ENCODE results near the gene DAG1.
A peak's percentile ranks its signal among the peaks of the same experiment; 100 is the strongest.

Gene DAG1

DNA sequence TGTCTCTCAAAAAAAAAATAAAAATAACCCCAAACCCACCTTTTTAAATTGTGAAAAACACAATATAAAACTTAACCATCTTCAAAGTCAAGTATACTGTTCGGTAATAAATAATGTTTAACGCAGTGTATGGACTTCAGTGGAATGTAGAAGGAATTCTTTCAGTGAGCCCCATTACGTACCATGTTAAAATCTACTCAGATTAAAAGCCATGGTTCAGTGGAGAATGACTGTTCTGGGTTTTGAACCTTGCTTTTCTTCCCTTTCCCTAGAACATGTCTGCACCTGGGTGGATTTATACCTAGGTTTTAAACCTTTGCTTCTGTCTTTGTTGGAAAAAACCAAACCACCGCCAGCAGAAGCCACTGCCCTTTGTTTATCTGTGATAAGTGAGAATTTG lies 27.5 kb downstream of the DAG1 start:
- H3K36me3 ChIP-seq (ENCODE audit: control insufficient read depth in 1 of 2, insufficient read depth in 2 of 2, low read length in 2 of 2): peaks cover 0 to 11% of the 10 kb centered on the region in 2 donors
- H3K27me3 ChIP-seq (ENCODE audit: control insufficient read depth in 1 of 2, insufficient read depth in 2 of 2, low read length in 2 of 2): no peaks in the 10 kb centered on the region
- H3K4me1 ChIP-seq (ENCODE audit: control insufficient read depth in 1 of 2, insufficient read depth in 2 of 2, low read length in 2 of 2): peaks cover 24 to 33% of the 10 kb centered on the region in 2 donors

DNA sequence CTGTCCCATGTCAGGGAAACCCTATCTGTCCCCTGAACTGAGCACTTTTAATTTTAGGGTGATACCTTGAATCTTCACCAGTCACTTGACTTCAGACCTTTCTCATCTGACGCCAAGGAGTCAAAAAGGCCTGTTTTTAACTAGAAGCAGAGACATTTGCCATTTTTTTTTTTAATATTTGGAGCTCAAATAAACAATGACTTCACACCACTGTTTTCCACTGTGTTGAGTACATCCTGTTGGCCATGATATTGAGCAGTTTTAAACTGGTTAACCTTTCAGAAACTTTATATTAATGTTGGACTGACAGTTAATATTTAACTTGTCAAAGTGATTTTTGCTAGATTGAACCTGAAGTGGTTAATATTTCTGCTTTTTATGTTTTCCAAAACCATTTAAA lies 28.2 kb downstream of the DAG1 start:
- H3K9me3 ChIP-seq (ENCODE audit: control insufficient read depth in 1 of 2, low read length in 2 of 2): no peaks in the 10 kb centered on the region
- no peaks in the 10 kb centered on the region for H3K27me3 ChIP-seq (ENCODE audit: control insufficient read depth in 1 of 2, insufficient read depth in 2 of 2, low read length in 2 of 2)
- no peak overlapping the region for H3K27ac ChIP-seq (ENCODE audit: low read depth, low read length)
- no peak overlapping the region for H3K9ac ChIP-seq (ENCODE audit: low read depth in 1 of 2, low read length in 2 of 2)
- H3K4me1 ChIP-seq (ENCODE audit: control insufficient read depth in 1 of 2, insufficient read depth in 2 of 2, low read length in 2 of 2): peaks cover 24 to 33% of the 10 kb centered on the region in 2 donors
- no peak overlapping the region for H3K4me3 ChIP-seq (ENCODE audit: low read depth in 1 of 2, low read length in 2 of 2)
- H3K36me3 ChIP-seq (ENCODE audit: control insufficient read depth in 1 of 2, insufficient read depth in 2 of 2, low read length in 2 of 2): peaks cover 0 to 7% of the 10 kb centered on the region in 2 donors

More for the DNA sequence above, 27.5 kb downstream of the DAG1 start:
- Histone ChIP-seq H3K9ac (ENCODE audit: low read depth in 1 of 2, low read length in 2 of 2) (no peak overlapping the region), H3K9me3 (ENCODE audit: control insufficient read depth in 1 of 2, low read length in 2 of 2) (no peaks in the 10 kb centered on the region), H3K4me3 (ENCODE audit: low read depth in 1 of 2, low read length in 2 of 2) (no peak overlapping the region), H3K27ac (ENCODE audit: low read depth, low read length) (no peak overlapping the region)

GRCh38 chr3:49498648-49499047 lies 28.6 kb downstream of the DAG1 start:
- Histone ChIP-seq H3K27ac (ENCODE audit: low read depth, low read length) (no peak overlapping the region), H3K36me3 (ENCODE audit: control insufficient read depth in 1 of 2, insufficient read depth in 2 of 2, low read length in 2 of 2) (peaks cover 0 to 3% of the 10 kb centered on the region in 2 donors), H3K27me3 (ENCODE audit: control insufficient read depth in 1 of 2, insufficient read depth in 2 of 2, low read length in 2 of 2) (no peaks in the 10 kb centered on the region), H3K4me3 (ENCODE audit: low read depth in 1 of 2, low read length in 2 of 2) (no peak overlapping the region), H3K9me3 (ENCODE audit: control insufficient read depth in 1 of 2, low read length in 2 of 2) (no peaks in the 10 kb centered on the region), H3K9ac (ENCODE audit: low read depth in 1 of 2, low read length in 2 of 2) (no peak overlapping the region), H3K4me1 (ENCODE audit: control insufficient read depth in 1 of 2, insufficient read depth in 2 of 2, low read length in 2 of 2) (peaks cover 24 to 33% of the 10 kb centered on the region in 2 donors)

- Histone ChIP-seq H3K9ac (ENCODE audit: low read depth in 1 of 2, low read length in 2 of 2) (peak overlapping the region in 1 of 2 donors; percentile 58), H3K27ac (ENCODE audit: low read depth, low read length) (peak overlapping the region; percentile 17), H3K4me3 (ENCODE audit: low read depth in 1 of 2, low read length in 2 of 2) (no peak overlapping the region), H3K9me3 (ENCODE audit: control insufficient read depth in 1 of 2, low read length in 2 of 2) (no peaks in the 10 kb centered on the region), H3K27me3 (ENCODE audit: control insufficient read depth in 1 of 2, insufficient read depth in 2 of 2, low read length in 2 of 2) (no peaks in the 10 kb centered on the region), H3K36me3 (ENCODE audit: control insufficient read depth in 1 of 2, insufficient read depth in 2 of 2, low read length in 2 of 2) (no peaks in the 10 kb centered on the region), H3K4me1 (ENCODE audit: control insufficient read depth in 1 of 2, insufficient read depth in 2 of 2, low read length in 2 of 2) (peaks cover 24 to 27% of the 10 kb centered on the region in 2 donors)
Measured at GRCh38 chr3:49500205-49500731, 30.2 kb downstream of the DAG1 start.

- no peaks in the 10 kb centered on the region for H3K36me3 ChIP-seq (ENCODE audit: control insufficient read depth in 1 of 2, insufficient read depth in 2 of 2, low read length in 2 of 2)
- no peak overlapping the region for H3K4me3 ChIP-seq (ENCODE audit: low read depth in 1 of 2, low read length in 2 of 2)
- H3K9ac ChIP-seq (ENCODE audit: low read depth in 1 of 2, low read length in 2 of 2): peak overlapping the region in 1 of 2 donors; percentile 58
- H3K4me1 ChIP-seq (ENCODE audit: control insufficient read depth in 1 of 2, insufficient read depth in 2 of 2, low read length in 2 of 2): peaks cover 24 to 27% of the 10 kb centered on the region in 2 donors
- H3K27me3 ChIP-seq (ENCODE audit: control insufficient read depth in 1 of 2, insufficient read depth in 2 of 2, low read length in 2 of 2): no peaks in the 10 kb centered on the region
- peak overlapping the region; percentile 17 for H3K27ac ChIP-seq (ENCODE audit: low read depth, low read length)
- no peaks in the 10 kb centered on the region for H3K9me3 ChIP-seq (ENCODE audit: control insufficient read depth in 1 of 2, low read length in 2 of 2)
Measured at GRCh38 chr3:49500732-49501609, 30.9 kb downstream of the DAG1 start.

DNA sequence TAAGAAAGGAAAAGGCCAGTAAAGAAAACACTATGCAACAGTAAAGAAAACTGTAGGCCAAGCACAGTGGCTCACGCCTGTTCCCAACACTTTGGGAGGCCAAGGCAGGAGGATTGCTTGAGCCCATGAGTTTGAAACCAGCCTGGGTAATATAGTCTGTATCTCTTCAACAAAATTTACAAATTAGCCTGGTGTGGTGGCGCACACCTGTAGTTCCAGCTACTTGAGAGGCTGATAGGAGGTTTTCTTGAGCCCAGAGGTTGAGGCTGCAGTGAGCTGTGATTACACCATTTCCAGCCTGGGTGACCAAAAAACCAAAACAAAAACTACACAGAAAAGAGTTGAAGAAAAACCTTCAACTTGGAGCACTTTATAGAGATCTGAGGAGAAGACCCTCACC lies 31.8 kb downstream of the DAG1 start:
- H3K9ac ChIP-seq (ENCODE audit: low read depth in 1 of 2, low read length in 2 of 2): no peak overlapping the region
- no peaks in the 10 kb centered on the region for H3K36me3 ChIP-seq (ENCODE audit: control insufficient read depth in 1 of 2, insufficient read depth in 2 of 2, low read length in 2 of 2)
- no peak overlapping the region for H3K4me3 ChIP-seq (ENCODE audit: low read depth in 1 of 2, low read length in 2 of 2)
- no peak overlapping the region for H3K27ac ChIP-seq (ENCODE audit: low read depth, low read length)
- H3K27me3 ChIP-seq (ENCODE audit: control insufficient read depth in 1 of 2, insufficient read depth in 2 of 2, low read length in 2 of 2): no peaks in the 10 kb centered on the region
- peaks cover 24 to 27% of the 10 kb centered on the region in 2 donors for H3K4me1 ChIP-seq (ENCODE audit: control insufficient read depth in 1 of 2, insufficient read depth in 2 of 2, low read length in 2 of 2)
- no peaks in the 10 kb centered on the region for H3K9me3 ChIP-seq (ENCODE audit: control insufficient read depth in 1 of 2, low read length in 2 of 2)

DNA sequence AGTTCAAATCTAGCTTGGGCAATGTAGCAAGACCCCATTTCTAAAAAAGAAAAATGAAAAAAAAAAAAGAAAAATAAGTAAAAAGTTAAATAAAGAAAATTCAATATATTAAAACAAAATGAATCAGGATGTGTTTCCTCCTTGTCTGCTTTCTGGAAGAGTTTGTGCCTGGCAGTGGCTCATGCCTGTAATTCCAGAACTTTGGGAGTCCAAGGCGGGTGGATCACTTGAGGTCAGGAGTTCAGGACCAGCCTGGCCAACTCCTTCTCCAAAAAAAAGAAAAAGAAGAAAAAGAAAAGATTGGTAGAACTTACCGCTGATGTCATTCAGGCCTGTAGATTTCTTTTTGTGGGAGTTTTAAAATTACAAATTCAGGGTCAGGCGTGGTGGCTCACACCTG lies 36.8 kb downstream of the DAG1 start:
- H3K9ac ChIP-seq (ENCODE audit: low read depth in 1 of 2, low read length in 2 of 2): no peak overlapping the region
- no peak overlapping the region for H3K4me3 ChIP-seq (ENCODE audit: low read depth in 1 of 2, low read length in 2 of 2)
- no peak overlapping the region for H3K27ac ChIP-seq (ENCODE audit: low read depth, low read length)
- H3K36me3 ChIP-seq (ENCODE audit: control insufficient read depth in 1 of 2, insufficient read depth in 2 of 2, low read length in 2 of 2): peaks cover 6 to 15% of the 10 kb centered on the region in 2 donors
- no peaks in the 10 kb centered on the region for H3K4me1 ChIP-seq (ENCODE audit: control insufficient read depth in 1 of 2, insufficient read depth in 2 of 2, low read length in 2 of 2)
- no peaks in the 10 kb centered on the region for H3K9me3 ChIP-seq (ENCODE audit: control insufficient read depth in 1 of 2, low read length in 2 of 2)
- H3K27me3 ChIP-seq (ENCODE audit: control insufficient read depth in 1 of 2, insufficient read depth in 2 of 2, low read length in 2 of 2): no peaks in the 10 kb centered on the region

DNA sequence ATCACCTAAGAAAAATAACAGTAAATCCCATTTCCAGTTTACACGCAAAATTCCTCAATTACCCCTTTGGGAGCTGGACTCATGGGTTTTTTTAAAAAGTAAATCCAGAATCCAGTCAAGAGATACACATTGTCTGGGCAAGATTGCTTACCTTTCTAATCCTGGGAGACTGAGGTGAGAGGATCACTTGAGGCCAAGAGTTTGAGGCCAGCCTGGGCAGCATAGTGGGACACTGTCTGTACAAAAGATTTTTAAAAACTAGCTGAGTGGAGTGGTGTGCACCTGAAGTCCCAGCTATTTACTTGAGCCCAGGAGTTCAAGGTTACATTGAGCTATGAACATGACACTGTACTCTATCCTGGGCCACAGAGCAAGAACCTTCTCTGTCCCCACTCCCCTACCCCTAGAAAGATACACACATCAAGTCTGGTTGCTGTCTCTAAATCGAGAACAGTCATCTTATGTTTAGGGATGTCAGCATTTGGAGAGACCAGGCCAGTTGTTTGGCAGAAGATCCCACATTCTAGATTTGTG lies 39.0 kb downstream of the DAG1 start:
- no peaks in the 10 kb centered on the region for H3K4me1 ChIP-seq (ENCODE audit: control insufficient read depth in 1 of 2, insufficient read depth in 2 of 2, low read length in 2 of 2)

DNA sequence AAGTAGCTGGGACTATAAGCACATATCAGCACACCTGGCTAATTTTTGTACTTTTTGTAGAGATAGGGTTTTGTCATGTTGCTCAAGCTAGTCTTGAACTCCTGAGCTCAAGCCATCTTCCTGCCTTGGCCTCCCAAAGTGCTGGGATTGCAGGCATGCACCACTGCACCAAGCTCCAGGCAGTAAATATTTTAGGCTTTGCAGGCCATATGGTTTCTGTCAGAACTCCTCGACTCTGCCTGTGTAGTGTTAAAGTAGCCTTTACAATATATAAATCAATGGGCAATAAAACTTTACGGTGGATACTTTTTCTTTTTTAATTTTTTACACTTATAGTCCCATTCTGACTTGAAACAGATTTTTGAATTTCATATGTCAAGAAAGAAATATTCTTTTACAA lies 41.6 kb downstream of the DAG1 start:
- Histone ChIP-seq H3K9me3 (ENCODE audit: control insufficient read depth in 1 of 2, low read length in 2 of 2) (no peaks in the 10 kb centered on the region), H3K4me3 (ENCODE audit: low read depth in 1 of 2, low read length in 2 of 2) (no peak overlapping the region), H3K36me3 (ENCODE audit: control insufficient read depth in 1 of 2, insufficient read depth in 2 of 2, low read length in 2 of 2) (peaks cover 11 to 46% of the 10 kb centered on the region in 2 donors), H3K27ac (ENCODE audit: low read depth, low read length) (no peak overlapping the region), H3K27me3 (ENCODE audit: control insufficient read depth in 1 of 2, insufficient read depth in 2 of 2, low read length in 2 of 2) (no peaks in the 10 kb centered on the region), H3K9ac (ENCODE audit: low read depth in 1 of 2, low read length in 2 of 2) (no peak overlapping the region), H3K4me1 (ENCODE audit: control insufficient read depth in 1 of 2, insufficient read depth in 2 of 2, low read length in 2 of 2) (no peaks in the 10 kb centered on the region)

More for the DNA sequence above, 39.0 kb downstream of the DAG1 start:
- H3K27me3 ChIP-seq (ENCODE audit: control insufficient read depth in 1 of 2, insufficient read depth in 2 of 2, low read length in 2 of 2): no peaks in the 10 kb centered on the region
- no peak overlapping the region for H3K27ac ChIP-seq (ENCODE audit: low read depth, low read length)
- peaks cover 11 to 26% of the 10 kb centered on the region in 2 donors for H3K36me3 ChIP-seq (ENCODE audit: control insufficient read depth in 1 of 2, insufficient read depth in 2 of 2, low read length in 2 of 2)
- H3K9ac ChIP-seq (ENCODE audit: low read depth in 1 of 2, low read length in 2 of 2): no peak overlapping the region
- H3K4me3 ChIP-seq (ENCODE audit: low read depth in 1 of 2, low read length in 2 of 2): no peak overlapping the region
- no peaks in the 10 kb centered on the region for H3K9me3 ChIP-seq (ENCODE audit: control insufficient read depth in 1 of 2, low read length in 2 of 2)

DNA sequence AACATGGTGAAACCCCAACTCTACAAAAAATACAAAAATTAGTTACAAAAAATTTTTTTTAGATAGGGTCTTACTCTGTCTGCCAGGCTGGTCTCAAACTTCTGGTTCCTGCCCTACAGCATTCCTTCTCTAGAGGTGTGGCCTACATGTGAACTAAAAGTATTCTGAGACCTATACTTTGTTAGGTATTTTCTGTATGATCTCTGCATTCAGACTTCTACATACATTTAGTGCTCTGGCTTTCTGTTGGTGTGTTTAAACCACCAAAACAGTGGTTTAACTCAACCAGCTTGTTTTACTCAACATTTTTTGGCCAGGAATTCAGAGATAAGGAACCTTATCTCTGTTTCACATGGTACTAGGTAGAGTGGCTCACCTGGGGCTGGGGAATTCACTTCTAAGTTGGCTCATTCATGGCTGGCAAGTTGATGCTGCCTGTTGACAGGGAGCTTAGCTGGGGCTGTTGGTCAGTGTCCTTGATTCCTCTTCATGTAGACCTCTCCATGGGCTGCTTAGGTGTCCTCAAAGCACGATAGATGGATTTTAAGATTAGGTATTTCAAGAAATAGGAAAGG lies 42.8 kb downstream of the DAG1 start:
- Histone ChIP-seq H3K9ac (ENCODE audit: low read depth in 1 of 2, low read length in 2 of 2) (no peak overlapping the region), H3K27me3 (ENCODE audit: control insufficient read depth in 1 of 2, insufficient read depth in 2 of 2, low read length in 2 of 2) (no peaks in the 10 kb centered on the region), H3K9me3 (ENCODE audit: control insufficient read depth in 1 of 2, low read length in 2 of 2) (no peaks in the 10 kb centered on the region), H3K4me3 (ENCODE audit: low read depth in 1 of 2, low read length in 2 of 2) (no peak overlapping the region), H3K27ac (ENCODE audit: low read depth, low read length) (no peak overlapping the region), H3K4me1 (ENCODE audit: control insufficient read depth in 1 of 2, insufficient read depth in 2 of 2, low read length in 2 of 2) (no peaks in the 10 kb centered on the region), H3K36me3 (ENCODE audit: control insufficient read depth in 1 of 2, insufficient read depth in 2 of 2, low read length in 2 of 2) (peaks cover 11 to 54% of the 10 kb centered on the region in 2 donors)

All from duodenal mucosa (tissue), 2 donors.